ENCODE measurements around the gene TXNRD2.

The TXNRD2 gene

GRCh38 chr22:19978748-19979147 lies 37.1 kb upstream of the TXNRD2 start:
- Histone ChIP-seq H3K36me3 (ENCODE audit: insufficient read depth, low read length) (no peaks in the 10 kb centered on the region), H3K4me1 (ENCODE audit: control insufficient read depth, insufficient read depth, low read length, unreplicated experiment) (peaks cover 3% of the 10 kb centered on the region), H3K27me3 (ENCODE audit: insufficient read depth, low read length) (no peaks in the 10 kb centered on the region)

DNA sequence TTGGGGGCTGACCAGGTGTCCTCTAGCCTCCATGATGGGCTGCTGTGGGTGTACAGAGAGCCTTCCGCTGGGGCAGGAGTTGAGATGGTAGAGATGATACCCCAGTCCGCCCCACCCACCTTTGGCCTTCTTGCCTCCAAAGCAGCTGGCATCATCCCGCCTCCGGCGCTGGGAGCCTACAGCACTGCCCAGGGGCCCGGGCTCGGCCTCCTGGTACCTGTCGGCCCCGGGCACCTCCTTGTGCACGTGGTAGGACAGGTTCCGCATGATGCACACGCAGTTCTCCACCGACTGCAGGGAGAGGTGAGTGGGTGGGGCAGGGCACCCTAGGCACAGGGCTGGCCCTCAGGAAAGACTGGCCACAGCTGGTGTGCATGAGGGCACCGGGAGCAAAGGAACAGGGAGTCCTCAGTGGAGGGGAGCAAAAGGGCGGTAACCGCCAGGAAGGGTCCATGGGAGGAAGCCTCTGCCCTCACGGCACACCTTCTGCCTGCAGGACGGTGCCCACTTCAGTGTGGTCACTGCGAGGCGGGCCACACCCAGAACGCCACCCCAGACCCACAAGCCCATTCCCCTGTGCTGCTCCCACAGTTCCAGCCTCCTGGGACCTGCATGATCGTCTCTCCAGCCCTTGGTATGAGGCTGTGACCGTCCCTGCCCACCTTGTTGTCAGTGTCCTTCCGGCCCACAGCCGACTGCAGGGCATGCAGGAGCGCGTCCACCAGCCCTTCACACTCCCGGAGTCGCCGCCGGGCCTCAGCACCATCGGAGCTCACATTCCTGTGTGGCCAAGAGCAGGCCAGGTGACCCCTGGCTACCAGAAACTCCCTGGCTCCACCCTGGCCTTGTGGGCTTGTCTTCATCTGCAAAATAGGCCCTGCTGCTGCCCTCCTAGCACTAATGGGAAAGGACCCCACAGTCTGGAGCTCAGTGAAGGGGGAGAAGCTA lies 36.0 kb upstream of the TXNRD2 start:
- Histone ChIP-seq H3K27me3 (ENCODE audit: insufficient read depth, low read length) (no peaks in the 10 kb centered on the region), H3K4me3 (ENCODE audit: low read depth, low read length) (no peak overlapping the region), H2AFZ (ENCODE audit: low read length, unreplicated experiment) (no peak overlapping the region), H3K27ac (ENCODE audit: low read depth, low read length) (no peak overlapping the region), H3K36me3 (ENCODE audit: insufficient read depth, low read length) (no peaks in the 10 kb centered on the region), H3K4me1 (ENCODE audit: control insufficient read depth, insufficient read depth, low read length, unreplicated experiment) (no peaks in the 10 kb centered on the region), H3K79me2 (ENCODE audit: control insufficient read depth, insufficient read depth, low read length, unreplicated experiment) (no peaks in the 10 kb centered on the region)

More at GRCh38 chr22:19978748-19979147, 37.1 kb upstream of the TXNRD2 start:
- Histone ChIP-seq H3K4me3 (ENCODE audit: low read depth, low read length) (no peak overlapping the region), H3K27ac (ENCODE audit: low read depth, low read length) (no peak overlapping the region), H3K79me2 (ENCODE audit: control insufficient read depth, insufficient read depth, low read length, unreplicated experiment) (no peaks in the 10 kb centered on the region), H2AFZ (ENCODE audit: low read length, unreplicated experiment) (no peak overlapping the region)

- Histone ChIP-seq H3K4me1 (ENCODE audit: control insufficient read depth, insufficient read depth, low read length, unreplicated experiment) (no peaks in the 10 kb centered on the region), H2AFZ (ENCODE audit: low read length, unreplicated experiment) (no peak overlapping the region), H3K4me3 (ENCODE audit: low read depth, low read length) (no peak overlapping the region), H3K27ac (ENCODE audit: low read depth, low read length) (no peak overlapping the region), H3K27me3 (ENCODE audit: insufficient read depth, low read length) (no peaks in the 10 kb centered on the region), H3K79me2 (ENCODE audit: control insufficient read depth, insufficient read depth, low read length, unreplicated experiment) (no peaks in the 10 kb centered on the region), H3K36me3 (ENCODE audit: insufficient read depth, low read length) (no peaks in the 10 kb centered on the region)
These were observed 35.1 kb upstream of the TXNRD2 start for GRCh38 chr22:19976671-19977070.

DNA sequence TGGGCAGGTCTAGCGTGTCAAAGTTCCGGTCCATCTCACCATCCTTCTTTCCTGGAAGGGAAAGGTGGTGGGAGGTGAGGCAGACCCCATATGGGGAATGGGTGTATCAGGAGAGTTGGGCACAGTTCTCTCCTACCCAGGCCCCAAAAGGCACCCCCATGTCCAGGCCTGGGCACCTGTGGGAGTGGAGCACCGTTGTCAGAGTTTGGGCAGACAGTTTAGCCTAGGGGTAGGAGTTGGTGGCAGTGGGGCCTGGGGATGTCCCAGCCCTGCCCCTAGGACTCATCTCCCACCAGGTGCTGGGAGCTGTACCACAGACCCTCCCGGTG lies 34.1 kb upstream of the TXNRD2 start:
- H3K36me3 ChIP-seq (ENCODE audit: insufficient read depth, low read length) = no peaks in the 10 kb centered on the region

DNA sequence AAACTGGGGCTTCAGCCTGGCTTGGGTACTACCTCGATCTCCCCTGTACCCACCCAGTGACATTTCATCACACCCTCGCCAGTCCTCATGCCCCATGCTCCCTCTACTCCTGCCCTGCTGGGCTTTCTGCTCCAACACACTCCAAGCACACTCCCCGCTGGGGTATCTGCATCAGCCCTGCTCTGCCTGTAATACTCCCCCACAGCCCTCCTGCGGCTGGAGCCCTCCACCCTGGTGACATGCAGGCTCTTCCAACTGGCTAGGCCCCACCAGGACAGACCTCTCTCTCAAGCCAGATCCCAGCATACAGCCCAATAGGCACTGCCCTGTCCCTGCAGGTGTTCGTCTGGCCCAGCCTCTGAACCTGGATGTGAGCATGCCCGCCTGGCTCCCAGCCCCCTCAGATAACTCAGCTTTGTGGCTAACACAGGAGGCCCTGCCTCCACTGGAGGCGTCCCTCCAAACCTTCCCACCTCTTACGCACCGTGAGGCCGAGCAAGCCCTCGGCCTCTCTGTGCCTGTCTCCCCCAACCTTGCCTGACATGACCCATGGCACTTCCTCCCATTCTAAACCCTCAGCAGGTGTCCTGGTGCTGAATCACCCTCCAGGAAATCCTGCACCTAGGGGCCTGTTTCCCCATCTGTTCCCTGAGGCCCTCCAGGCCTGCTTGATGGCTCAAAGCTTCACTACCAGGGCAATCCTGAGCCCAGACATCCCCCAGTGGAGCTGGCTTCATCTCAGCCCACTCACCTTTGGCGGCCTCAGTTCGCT lies 33.5 kb upstream of the TXNRD2 start:
- Histone ChIP-seq H3K36me3 (ENCODE audit: insufficient read depth, low read length) (no peaks in the 10 kb centered on the region), H3K4me3 (ENCODE audit: low read depth, low read length) (no peak overlapping the region), H3K4me1 (ENCODE audit: control insufficient read depth, insufficient read depth, low read length, unreplicated experiment) (no peaks in the 10 kb centered on the region), H2AFZ (ENCODE audit: low read length, unreplicated experiment) (no peak overlapping the region), H3K27ac (ENCODE audit: low read depth, low read length) (no peak overlapping the region), H3K27me3 (ENCODE audit: insufficient read depth, low read length) (no peaks in the 10 kb centered on the region), H3K79me2 (ENCODE audit: control insufficient read depth, insufficient read depth, low read length, unreplicated experiment) (no peaks in the 10 kb centered on the region)

More for the DNA sequence above, 34.1 kb upstream of the TXNRD2 start:
- H3K79me2 ChIP-seq (ENCODE audit: control insufficient read depth, insufficient read depth, low read length, unreplicated experiment) = no peaks in the 10 kb centered on the region
- no peak overlapping the region for H3K4me3 ChIP-seq (ENCODE audit: low read depth, low read length)
- no peak overlapping the region for H2AFZ ChIP-seq (ENCODE audit: low read length, unreplicated experiment)
- H3K27ac ChIP-seq (ENCODE audit: low read depth, low read length) = no peak overlapping the region
- no peaks in the 10 kb centered on the region for H3K27me3 ChIP-seq (ENCODE audit: insufficient read depth, low read length)
- H3K4me1 ChIP-seq (ENCODE audit: control insufficient read depth, insufficient read depth, low read length, unreplicated experiment) = no peaks in the 10 kb centered on the region

GRCh38 chr22:19974268-19974861 lies 32.7 kb upstream of the TXNRD2 start:
- Histone ChIP-seq H3K4me1 (ENCODE audit: control insufficient read depth, insufficient read depth, low read length, unreplicated experiment) (no peaks in the 10 kb centered on the region), H3K36me3 (ENCODE audit: insufficient read depth, low read length) (no peaks in the 10 kb centered on the region), H3K27me3 (ENCODE audit: insufficient read depth, low read length) (no peaks in the 10 kb centered on the region), H3K27ac (ENCODE audit: low read depth, low read length) (no peak overlapping the region), H3K79me2 (ENCODE audit: control insufficient read depth, insufficient read depth, low read length, unreplicated experiment) (no peaks in the 10 kb centered on the region), H2AFZ (ENCODE audit: low read length, unreplicated experiment) (no peak overlapping the region), H3K4me3 (ENCODE audit: low read depth, low read length) (no peak overlapping the region)

DNA sequence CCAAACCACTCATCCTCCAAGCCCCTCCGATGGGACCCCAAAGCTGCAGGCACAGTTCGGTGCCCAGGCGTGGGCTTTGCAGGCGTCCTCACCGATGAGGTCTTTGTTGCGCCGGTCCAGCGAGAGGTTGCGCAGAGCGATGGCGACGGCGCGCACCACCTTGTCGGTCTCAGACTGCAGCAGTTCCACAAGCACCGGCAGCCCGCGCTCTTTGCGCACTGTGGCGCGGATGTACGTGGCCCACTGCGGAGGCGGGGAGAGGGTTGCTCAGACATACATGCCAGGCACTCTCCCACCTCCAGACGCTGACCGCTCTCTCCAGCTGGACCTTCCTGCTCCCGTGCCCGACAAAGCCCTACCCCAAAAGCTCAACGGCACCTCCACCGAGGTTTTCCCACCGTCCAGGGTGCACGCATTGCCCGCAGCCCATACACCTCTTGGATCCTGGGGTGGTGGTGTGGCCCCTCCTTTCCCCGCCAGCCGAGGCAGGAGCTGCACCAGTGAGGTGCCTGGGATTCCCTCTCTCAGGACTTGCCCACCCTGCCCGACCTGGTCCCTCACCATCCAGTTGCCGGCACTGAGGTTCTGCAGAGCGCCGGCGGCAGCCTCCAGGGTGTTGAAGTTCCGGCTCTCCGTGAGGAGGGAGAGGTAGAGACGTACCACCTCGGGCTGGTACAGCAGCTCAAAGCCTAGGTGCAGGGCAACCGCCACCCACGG lies 32.1 kb upstream of the TXNRD2 start:
- H3K4me3 ChIP-seq (ENCODE audit: low read depth, low read length) = no peak overlapping the region
- no peaks in the 10 kb centered on the region for H3K4me1 ChIP-seq (ENCODE audit: control insufficient read depth, insufficient read depth, low read length, unreplicated experiment)
- no peak overlapping the region for H3K27ac ChIP-seq (ENCODE audit: low read depth, low read length)
- H3K27me3 ChIP-seq (ENCODE audit: insufficient read depth, low read length) = no peaks in the 10 kb centered on the region
- H3K36me3 ChIP-seq (ENCODE audit: insufficient read depth, low read length) = no peaks in the 10 kb centered on the region
- no peaks in the 10 kb centered on the region for H3K79me2 ChIP-seq (ENCODE audit: control insufficient read depth, insufficient read depth, low read length, unreplicated experiment)
- no peak overlapping the region for H2AFZ ChIP-seq (ENCODE audit: low read length, unreplicated experiment)

DNA sequence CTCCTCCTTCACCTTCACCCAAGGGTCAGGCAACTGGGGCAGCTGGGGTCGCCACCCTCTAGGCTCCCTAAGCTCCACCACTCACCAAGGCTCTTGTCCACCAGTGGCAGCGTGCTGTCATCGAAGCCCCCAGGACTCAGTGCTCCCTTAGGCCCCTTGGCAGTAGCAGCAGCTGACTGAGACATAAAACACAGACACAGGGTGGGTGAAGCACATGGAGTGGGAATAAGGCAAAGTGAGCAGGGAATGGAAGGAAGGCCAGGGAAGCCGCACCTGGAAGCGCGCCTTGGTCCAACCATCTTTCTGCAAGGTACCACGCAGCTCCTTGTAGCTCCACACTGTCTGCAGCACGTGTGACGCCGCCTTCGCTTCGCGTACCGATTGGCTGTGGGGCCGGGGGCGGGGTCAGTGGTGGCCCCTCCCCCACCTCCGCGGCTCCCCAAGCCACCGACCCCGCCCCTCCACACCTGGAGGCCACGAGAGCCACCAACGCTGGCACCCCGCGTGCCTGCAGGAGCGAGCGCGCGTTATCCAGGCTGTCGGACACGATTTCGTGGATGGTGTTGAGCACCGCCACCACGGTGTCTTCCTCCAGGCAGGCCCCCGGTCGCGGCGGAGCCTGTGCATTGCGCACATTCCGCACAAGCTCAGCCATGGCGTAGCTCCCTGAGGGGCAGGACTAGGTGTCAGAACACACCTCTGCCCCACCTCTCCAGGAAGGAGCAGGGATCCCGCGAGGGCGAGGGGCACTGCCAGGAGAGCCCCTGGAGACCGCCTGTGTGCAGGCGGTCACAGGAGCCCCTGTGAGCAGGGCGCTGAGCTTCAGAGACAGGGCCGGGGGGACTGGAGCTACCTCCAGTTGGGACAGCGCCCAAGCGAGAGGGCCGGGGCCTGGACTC lies 31.3 kb upstream of the TXNRD2 start:
- Histone ChIP-seq H3K36me3 (ENCODE audit: insufficient read depth, low read length) (no peaks in the 10 kb centered on the region), H3K79me2 (ENCODE audit: control insufficient read depth, insufficient read depth, low read length, unreplicated experiment) (no peaks in the 10 kb centered on the region), H3K4me3 (ENCODE audit: low read depth, low read length) (no peak overlapping the region), H3K4me1 (ENCODE audit: control insufficient read depth, insufficient read depth, low read length, unreplicated experiment) (no peaks in the 10 kb centered on the region), H3K27ac (ENCODE audit: low read depth, low read length) (no peak overlapping the region), H3K27me3 (ENCODE audit: insufficient read depth, low read length) (no peaks in the 10 kb centered on the region), H2AFZ (ENCODE audit: low read length, unreplicated experiment) (no peak overlapping the region)

DNA sequence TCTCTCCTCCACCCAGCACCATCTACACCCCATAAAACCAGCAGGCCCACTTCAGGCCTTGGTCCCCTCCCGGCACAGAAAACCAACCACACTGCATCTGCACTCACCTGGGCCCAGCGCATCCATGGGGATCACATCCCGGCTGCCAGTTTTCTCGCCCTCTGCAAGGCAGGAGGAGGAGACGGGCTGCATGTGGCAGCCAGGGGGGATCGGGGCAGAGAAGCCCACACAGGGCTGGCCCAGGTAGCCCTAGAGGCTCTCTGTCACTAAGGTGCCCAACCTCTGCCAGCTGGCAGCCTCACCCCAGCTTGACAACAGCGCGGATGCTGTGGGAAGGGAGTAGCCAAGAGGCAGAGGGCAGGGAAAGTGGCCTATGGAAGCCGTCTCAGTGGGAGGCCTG lies 30.6 kb upstream of the TXNRD2 start:
- H3K4me3 ChIP-seq (ENCODE audit: low read depth, low read length) = no peak overlapping the region
- H3K27me3 ChIP-seq (ENCODE audit: insufficient read depth, low read length) = no peaks in the 10 kb centered on the region
- H2AFZ ChIP-seq (ENCODE audit: low read length, unreplicated experiment) = no peak overlapping the region
- no peaks in the 10 kb centered on the region for H3K4me1 ChIP-seq (ENCODE audit: control insufficient read depth, insufficient read depth, low read length, unreplicated experiment)
- no peaks in the 10 kb centered on the region for H3K36me3 ChIP-seq (ENCODE audit: insufficient read depth, low read length)
- H3K27ac ChIP-seq (ENCODE audit: low read depth, low read length) = no peak overlapping the region
- no peaks in the 10 kb centered on the region for H3K79me2 ChIP-seq (ENCODE audit: control insufficient read depth, insufficient read depth, low read length, unreplicated experiment)
